ENCODE measurements around the gene CCDC83.

The CCDC83 gene

DNA sequence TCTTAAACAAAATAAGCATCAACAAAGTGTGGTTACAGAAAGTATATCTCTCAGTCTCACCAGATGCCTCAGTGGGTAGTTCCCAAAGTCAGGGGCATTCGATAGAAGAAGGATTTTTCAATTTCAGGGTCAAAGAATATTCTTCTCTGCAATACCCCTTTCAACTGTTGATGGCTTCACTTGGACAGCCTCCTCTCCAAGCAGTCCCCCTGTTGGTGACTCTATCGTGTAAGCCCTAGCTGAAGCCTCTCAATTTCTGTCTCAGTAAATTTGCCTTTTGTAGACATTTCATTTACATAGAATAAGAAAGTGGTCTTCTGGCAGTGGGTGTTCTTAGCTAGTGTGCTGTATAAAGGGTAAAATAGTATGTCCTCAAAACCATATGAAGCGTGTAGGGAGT, 11.3 kb upstream of the CCDC83 start:
- H3K27ac ChIP-seq (replicated peaks; ENCODE audit: low read length): no peak overlapping the region

DNA sequence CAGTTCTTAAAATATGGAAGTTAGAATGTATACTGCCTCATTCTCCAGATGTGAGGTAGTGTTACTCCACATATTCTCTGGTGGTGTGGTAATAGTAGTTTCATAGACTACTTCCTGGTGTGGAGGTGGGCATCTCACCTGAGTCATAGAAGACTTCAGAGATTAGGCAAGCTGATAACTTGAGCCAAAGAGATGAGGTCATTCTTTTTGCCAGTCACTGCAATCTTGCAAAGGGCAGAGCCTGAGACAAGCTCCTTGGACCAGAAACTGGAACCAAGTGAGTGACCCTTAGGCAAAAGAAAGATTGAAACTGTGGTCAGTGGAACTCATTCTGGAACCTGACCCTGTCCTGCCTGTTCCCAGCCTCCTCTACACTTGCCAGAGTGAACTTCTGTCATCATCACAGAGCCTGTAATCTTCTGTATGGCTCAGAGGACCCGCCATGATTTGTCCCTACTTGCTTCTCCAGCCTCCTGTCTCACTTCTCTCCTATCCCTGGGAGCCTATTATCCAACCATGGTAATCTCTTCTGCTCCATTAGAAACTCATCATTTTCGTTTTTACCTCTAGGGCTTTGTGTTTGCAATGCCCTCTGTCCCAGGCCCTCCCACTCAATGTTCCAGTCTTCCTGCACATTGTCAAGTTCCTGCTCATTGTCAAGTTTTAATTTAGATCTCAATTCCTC, 10.6 kb upstream of the CCDC83 start:
- H3K23ac ChIP-seq (ENCODE audit: low read depth, low read length, poor library complexity): no peak overlapping the region
- peaks cover 0 to 2% of the 10 kb centered on the region in 2 donors for H3K36me3 ChIP-seq (replicated peaks in 1 of 2; ENCODE audit: control insufficient read depth in 2 of 2, insufficient read depth in 2 of 2, low read length in 2 of 2)
- H4K8ac ChIP-seq (ENCODE audit: low read depth, low read length): no peak overlapping the region
- DNase-seq (ENCODE audit: low spot score): no peak
- no peak overlapping the region for H3K9ac ChIP-seq (ENCODE audit: low read depth, low read length, poor library complexity)
- no peak overlapping the region for H3K14ac ChIP-seq (ENCODE audit: low read length)
- H3K27me3 ChIP-seq (ENCODE audit: control insufficient read depth in 3 of 3, insufficient read depth in 3 of 3, low read depth in 1 of 3, low read length in 3 of 3): no peaks in the 10 kb centered on the region
- H3K9me3 ChIP-seq (replicated peaks in 1 of 2; ENCODE audit: control insufficient read depth in 2 of 2, insufficient read depth in 1 of 2, low read depth in 1 of 2, low read length in 2 of 2): peaks cover 0 to 2% of the 10 kb centered on the region in 2 donors
- no CpG with 5 or more reads among the region's 2 CpGs for WGBS, 2 donors (ENCODE audit: extremely low coverage in 2 of 2, insufficient read length in 2 of 2, insufficient replicate concordance in 1 of 2)
- H3K4me2 ChIP-seq (ENCODE audit: insufficient read depth, low read length, poor library complexity, severe bottlenecking): no peak overlapping the region
- H2BK120ac ChIP-seq (ENCODE audit: low read depth, low read length): no peak overlapping the region
- H3K4me3 ChIP-seq (ENCODE audit: low read length in 2 of 2): no peak overlapping the region
- no peak overlapping the region for H2BK12ac ChIP-seq (ENCODE audit: low read length)
- H4K91ac ChIP-seq (ENCODE audit: low read depth, low read length, poor library complexity): no peak overlapping the region
- no peak overlapping the region for H2AFZ ChIP-seq (ENCODE audit: low read length)
- no peaks in the 10 kb centered on the region for H3K4me1 ChIP-seq (ENCODE audit: control insufficient read depth in 2 of 2, insufficient read depth in 1 of 2, low read depth in 1 of 2, low read length in 2 of 2)
- H2AK5ac ChIP-seq (ENCODE audit: low read depth, low read length): no peak overlapping the region
- H2BK5ac ChIP-seq (ENCODE audit: low read length): no peak overlapping the region
- no peak overlapping the region for H2BK15ac ChIP-seq (ENCODE audit: low read length)
- H3K18ac ChIP-seq (ENCODE audit: low read length): no peak overlapping the region
- H3K4ac ChIP-seq (ENCODE audit: low read length): no peak overlapping the region
- H3K27ac ChIP-seq (replicated peaks; ENCODE audit: low read length): no peak overlapping the region
- no peaks in the 10 kb centered on the region for H3K79me1 ChIP-seq (ENCODE audit: low read depth, low read length)

More for the DNA sequence above, 11.3 kb upstream of the CCDC83 start:
- no peak overlapping the region for H3K9ac ChIP-seq (ENCODE audit: low read depth, low read length, poor library complexity)
- peaks cover 0 to 2% of the 10 kb centered on the region in 2 donors for H3K9me3 ChIP-seq (replicated peaks in 1 of 2; ENCODE audit: control insufficient read depth in 2 of 2, insufficient read depth in 1 of 2, low read depth in 1 of 2, low read length in 2 of 2)
- H3K4ac ChIP-seq (ENCODE audit: low read length): no peak overlapping the region
- no peak overlapping the region for H3K4me2 ChIP-seq (ENCODE audit: insufficient read depth, low read length, poor library complexity, severe bottlenecking)
- no peaks in the 10 kb centered on the region for H3K27me3 ChIP-seq (ENCODE audit: control insufficient read depth in 3 of 3, insufficient read depth in 3 of 3, low read depth in 1 of 3, low read length in 3 of 3)
- H4K91ac ChIP-seq (ENCODE audit: low read depth, low read length, poor library complexity): no peak overlapping the region
- H3K14ac ChIP-seq (ENCODE audit: low read length): no peak overlapping the region
- H3K18ac ChIP-seq (ENCODE audit: low read length): no peak overlapping the region
- DNase-seq (ENCODE audit: low spot score): no peak
- no peak overlapping the region for H2BK120ac ChIP-seq (ENCODE audit: low read depth, low read length)
- H2AFZ ChIP-seq (ENCODE audit: low read length): no peak overlapping the region
- no peak overlapping the region for H2BK12ac ChIP-seq (ENCODE audit: low read length)
- WGBS, 2 donors (ENCODE audit: extremely low coverage in 2 of 2, insufficient read length in 2 of 2, insufficient replicate concordance in 1 of 2): no CpG with 5 or more reads among the region's 3 CpGs
- no peaks in the 10 kb centered on the region for H3K79me1 ChIP-seq (ENCODE audit: low read depth, low read length)
- H2BK15ac ChIP-seq (ENCODE audit: low read length): no peak overlapping the region
- no peak overlapping the region for H4K8ac ChIP-seq (ENCODE audit: low read depth, low read length)
- peaks cover 0 to 2% of the 10 kb centered on the region in 2 donors for H3K36me3 ChIP-seq (replicated peaks in 1 of 2; ENCODE audit: control insufficient read depth in 2 of 2, insufficient read depth in 2 of 2, low read length in 2 of 2)
- no peak overlapping the region for H2BK5ac ChIP-seq (ENCODE audit: low read length)
- H2AK5ac ChIP-seq (ENCODE audit: low read depth, low read length): no peak overlapping the region
- H3K23ac ChIP-seq (ENCODE audit: low read depth, low read length, poor library complexity): no peak overlapping the region
- H3K4me1 ChIP-seq (ENCODE audit: control insufficient read depth in 2 of 2, insufficient read depth in 1 of 2, low read depth in 1 of 2, low read length in 2 of 2): no peaks in the 10 kb centered on the region
- H3K4me3 ChIP-seq (ENCODE audit: low read length in 2 of 2): no peak overlapping the region

DNA sequence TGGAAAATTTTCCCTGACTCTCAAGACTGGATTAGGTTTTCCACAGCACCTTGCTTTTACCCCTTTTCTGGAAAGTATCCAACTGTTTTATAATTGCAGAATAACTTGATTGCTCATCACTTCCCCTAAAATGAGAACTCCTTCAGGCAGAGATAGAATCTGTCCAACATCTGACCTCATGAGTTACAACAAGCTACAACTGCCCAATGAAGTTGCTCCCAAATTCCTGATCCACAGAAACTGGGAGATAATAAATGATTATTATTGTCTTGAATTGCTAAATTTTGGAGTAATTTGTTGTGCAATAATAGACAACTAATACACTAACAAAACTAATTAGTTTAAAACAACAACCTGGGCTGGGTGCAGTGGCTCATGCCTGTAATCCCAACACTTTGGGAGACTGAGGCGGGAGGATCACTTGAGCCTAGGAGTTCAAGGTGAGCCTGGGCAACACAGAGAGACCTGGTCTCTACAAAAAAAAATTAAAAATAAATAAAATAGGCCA, 10.0 kb upstream of the CCDC83 start:
- DNase-seq (ENCODE audit: low spot score): no peak
- H2BK15ac ChIP-seq (ENCODE audit: low read length): no peak overlapping the region
- no peak overlapping the region for H4K8ac ChIP-seq (ENCODE audit: low read depth, low read length)
- peaks cover 0 to 2% of the 10 kb centered on the region in 2 donors for H3K9me3 ChIP-seq (replicated peaks in 1 of 2; ENCODE audit: control insufficient read depth in 2 of 2, insufficient read depth in 1 of 2, low read depth in 1 of 2, low read length in 2 of 2)
- H3K36me3 ChIP-seq (replicated peaks in 1 of 2; ENCODE audit: control insufficient read depth in 2 of 2, insufficient read depth in 2 of 2, low read length in 2 of 2): peaks cover 0 to 2% of the 10 kb centered on the region in 2 donors
- no peak overlapping the region for H3K27ac ChIP-seq (replicated peaks; ENCODE audit: low read length)
- no peaks in the 10 kb centered on the region for H3K79me1 ChIP-seq (ENCODE audit: low read depth, low read length)
- no peak overlapping the region for H3K4me2 ChIP-seq (ENCODE audit: insufficient read depth, low read length, poor library complexity, severe bottlenecking)
- H2AK5ac ChIP-seq (ENCODE audit: low read depth, low read length): no peak overlapping the region
- no peaks in the 10 kb centered on the region for H3K27me3 ChIP-seq (ENCODE audit: control insufficient read depth in 3 of 3, insufficient read depth in 3 of 3, low read depth in 1 of 3, low read length in 3 of 3)
- H3K4me1 ChIP-seq (ENCODE audit: control insufficient read depth in 2 of 2, insufficient read depth in 1 of 2, low read depth in 1 of 2, low read length in 2 of 2): no peaks in the 10 kb centered on the region
- H2BK120ac ChIP-seq (ENCODE audit: low read depth, low read length): no peak overlapping the region
- WGBS, 2 donors (ENCODE audit: extremely low coverage in 2 of 2, insufficient read length in 2 of 2, insufficient replicate concordance in 1 of 2): no CpG with 5 or more reads among the region's 1 CpG
- no peak overlapping the region for H3K4me3 ChIP-seq (ENCODE audit: low read length in 2 of 2)
- no peak overlapping the region for H3K4ac ChIP-seq (ENCODE audit: low read length)
- no peak overlapping the region for H2BK12ac ChIP-seq (ENCODE audit: low read length)
- no peak overlapping the region for H3K9ac ChIP-seq (ENCODE audit: low read depth, low read length, poor library complexity)
- no peak overlapping the region for H2BK5ac ChIP-seq (ENCODE audit: low read length)
- no peak overlapping the region for H3K23ac ChIP-seq (ENCODE audit: low read depth, low read length, poor library complexity)
- H3K14ac ChIP-seq (ENCODE audit: low read length): no peak overlapping the region
- no peak overlapping the region for H2AFZ ChIP-seq (ENCODE audit: low read length)
- H3K18ac ChIP-seq (ENCODE audit: low read length): no peak overlapping the region
- no peak overlapping the region for H4K91ac ChIP-seq (ENCODE audit: low read depth, low read length, poor library complexity)

DNA sequence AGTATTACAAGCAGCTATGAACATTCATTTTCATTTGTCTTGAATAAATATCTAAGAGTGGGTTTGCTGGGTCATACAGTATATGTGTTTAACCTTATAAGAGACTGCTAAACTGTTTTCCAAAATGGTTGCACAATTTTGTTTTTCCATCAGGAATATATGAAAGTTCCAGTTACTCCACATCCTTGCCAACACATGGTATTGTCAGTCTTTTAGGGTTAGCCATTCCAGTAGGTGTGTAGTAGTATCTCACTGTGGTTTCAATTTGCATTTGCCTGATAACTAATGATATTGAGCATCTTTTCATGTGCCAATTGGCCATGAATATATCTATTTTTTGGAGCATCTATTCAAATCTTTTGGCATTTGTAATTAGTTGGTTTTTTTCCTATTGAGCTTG, 7.7 kb upstream of the CCDC83 start:
- no peak overlapping the region for H2BK15ac ChIP-seq (ENCODE audit: low read length)
- no peak overlapping the region for H3K9ac ChIP-seq (ENCODE audit: low read depth, low read length, poor library complexity)
- H3K18ac ChIP-seq (ENCODE audit: low read length): no peak overlapping the region
- H2AFZ ChIP-seq (ENCODE audit: low read length): no peak overlapping the region
- no peak overlapping the region for H3K4ac ChIP-seq (ENCODE audit: low read length)
- no peak overlapping the region for H3K14ac ChIP-seq (ENCODE audit: low read length)
- H4K8ac ChIP-seq (ENCODE audit: low read depth, low read length): no peak overlapping the region
- no peak overlapping the region for H2BK5ac ChIP-seq (ENCODE audit: low read length)
- peaks cover 2 to 9% of the 10 kb centered on the region in 2 donors for H3K9me3 ChIP-seq (replicated peaks in 1 of 2; ENCODE audit: control insufficient read depth in 2 of 2, insufficient read depth in 1 of 2, low read depth in 1 of 2, low read length in 2 of 2)
- H2BK120ac ChIP-seq (ENCODE audit: low read depth, low read length): no peak overlapping the region
- no peaks in the 10 kb centered on the region for H3K27me3 ChIP-seq (ENCODE audit: control insufficient read depth in 3 of 3, insufficient read depth in 3 of 3, low read depth in 1 of 3, low read length in 3 of 3)
- no peaks in the 10 kb centered on the region for H3K4me1 ChIP-seq (ENCODE audit: control insufficient read depth in 2 of 2, insufficient read depth in 1 of 2, low read depth in 1 of 2, low read length in 2 of 2)
- no peak overlapping the region for H3K27ac ChIP-seq (replicated peaks; ENCODE audit: low read length)
- no peaks in the 10 kb centered on the region for H3K79me1 ChIP-seq (ENCODE audit: low read depth, low read length)
- no peak overlapping the region for H4K91ac ChIP-seq (ENCODE audit: low read depth, low read length, poor library complexity)
- no peak overlapping the region for H3K4me2 ChIP-seq (ENCODE audit: insufficient read depth, low read length, poor library complexity, severe bottlenecking)
- H2AK5ac ChIP-seq (ENCODE audit: low read depth, low read length): no peak overlapping the region
- H3K23ac ChIP-seq (ENCODE audit: low read depth, low read length, poor library complexity): no peak overlapping the region
- H2BK12ac ChIP-seq (ENCODE audit: low read length): no peak overlapping the region
- H3K36me3 ChIP-seq (replicated peaks in 1 of 2; ENCODE audit: control insufficient read depth in 2 of 2, insufficient read depth in 2 of 2, low read length in 2 of 2): no peaks in the 10 kb centered on the region
- DNase-seq (ENCODE audit: low spot score): no peak
- no peak overlapping the region for H3K4me3 ChIP-seq (ENCODE audit: low read length in 2 of 2)

Measured in neuronal stem cell (in vitro differentiated cells).